Naive B cell (primary cell): Measurements from ENCODE around the gene CTRB1. TPM values are rescaled to one million over a fixed set of nuclear protein-coding genes. Genes with fewer than 3 reads are reported as not detected.
A peak's percentile ranks its signal among the peaks of the same experiment; 100 is the strongest.
"Not testable (repeated sequence)": the region's sequence is repeated elsewhere in the genome, so short reads cannot be mapped to it uniquely, and the experiment has no call there.

Experiments
- ATAC-seq, 2 donors: fragments of 150-1000 bp; cut with Tn5 transposase; 2 replicates each; pipeline ENCODE4 v1.10.0; 2021; ENCODE audit warnings: low read depth in 2 of 2, mild to moderate bottlenecking in 2 of 2, moderate library complexity in 2 of 2
- DNase-seq: peaks from one replicate; pipeline ENCODE4 v3.0.0; 2022
- H3K27ac Mint-ChIP-seq, 6 donors: one replicate each; pipeline ENCODE4 v1.8.0; 2020 to 2022; ENCODE audit warnings: mild to moderate bottlenecking in 6 of 6, mixed read lengths in 6 of 6, moderate library complexity in 5 of 6, inconsistent platforms in 2 of 6
- H3K27me3 Mint-ChIP-seq, 3 donors: one replicate each; pipeline ENCODE4 v1.8.0; 2021 to 2022; ENCODE audit warnings: mixed read lengths in 3 of 3, mild to moderate bottlenecking in 1 of 3
- H3K36me3 Mint-ChIP-seq, 2 donors: one replicate each; pipeline ENCODE4 v1.8.0; 2020 to 2022; ENCODE audit warnings: mixed read lengths in 2 of 2, inconsistent platforms in 1 of 2, mild to moderate bottlenecking in 1 of 2
- H3K4me1 Mint-ChIP-seq, 3 donors: one replicate each; pipeline ENCODE4 v1.8.0; 2020 to 2022; ENCODE audit warnings: mixed read lengths in 3 of 3, inconsistent platforms in 1 of 3, mild to moderate bottlenecking in 1 of 3, moderate library complexity in 1 of 3
- H3K4me3 Mint-ChIP-seq, 8 donors: one replicate each; pipeline ENCODE4 v1.8.0; 2020 to 2022; ENCODE audit warnings: mild to moderate bottlenecking in 8 of 8, mixed read lengths in 8 of 8, moderate library complexity in 8 of 8, inconsistent platforms in 2 of 8
- H3K9me3 Mint-ChIP-seq, 7 donors: one replicate each; pipeline ENCODE4 v1.8.0; 2020 to 2022; ENCODE audit warnings: mixed read lengths in 7 of 7, mild to moderate bottlenecking in 5 of 7, inconsistent platforms in 2 of 7, moderate library complexity in 1 of 7
- polyA plus RNA-seq, 6 donors: library from polyadenylated mRNA; unstranded; fragments of 300-500 nt; fragmentation: Illumina TruSeq; gene quantifications; one replicate each; pipeline ENCODE4 v1.2.3, GENCODE V29; 2021; ENCODE audit warnings: low read depth in 6 of 6

The CTRB1 gene
- polyA plus RNA-seq, 6 donors from 2014 or later, result not detected

DNA sequence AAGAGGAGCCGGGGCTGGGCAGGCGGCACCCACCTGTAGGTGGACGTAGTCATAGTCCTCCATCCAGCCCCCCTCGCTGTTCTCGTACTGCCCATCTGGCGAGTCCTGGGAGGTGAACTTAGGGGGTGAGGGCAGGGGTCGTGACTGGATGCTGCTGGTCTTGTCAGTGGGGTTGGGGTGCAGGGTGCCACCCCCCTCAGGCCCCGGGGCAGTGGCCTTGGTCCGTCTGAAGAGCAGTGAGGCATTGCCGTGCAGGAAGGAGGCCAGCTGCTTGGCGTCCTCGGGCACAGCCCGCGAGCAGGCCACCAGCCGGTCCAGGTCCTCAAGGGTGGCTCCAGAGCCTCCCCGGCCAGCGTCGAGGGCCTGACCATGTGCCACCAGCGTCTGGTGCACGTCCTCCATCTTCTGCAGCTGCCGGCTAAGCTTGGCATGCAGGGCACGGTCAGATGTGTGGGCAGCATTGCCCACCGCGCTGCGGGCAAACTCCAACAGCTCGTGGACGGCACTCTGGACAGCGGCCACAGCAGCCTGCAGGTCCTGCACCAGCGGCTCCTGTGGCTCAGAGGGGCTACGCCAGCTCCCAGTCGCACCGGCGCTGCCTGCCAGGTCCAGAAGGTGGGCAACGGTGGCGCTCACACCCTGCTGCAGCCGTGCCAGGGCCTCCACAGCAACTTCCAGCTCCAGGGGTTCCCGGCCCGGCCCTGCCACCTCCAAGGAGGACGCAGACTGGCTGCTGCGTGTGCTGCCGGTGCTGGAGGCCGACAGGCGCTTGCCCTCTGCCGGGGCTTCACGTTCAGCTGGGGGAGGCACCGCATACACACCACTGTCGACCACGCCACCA, 16.3 kb downstream of the CTRB1 start:
- Mint-ChIP-seq H3K27ac (no peak overlapping the region), H3K27me3 (peaks cover 40 to 79% (median 77%) of the 10 kb centered on the region in 3 donors), H3K4me3 (no peak overlapping the region), H3K36me3 (no peaks in the 10 kb centered on the region), H3K9me3 (no peaks in the 10 kb centered on the region), H3K4me1 (peaks cover 5 to 8% (median 6%) of the 10 kb centered on the region in 3 donors)
- DNase-seq (no peak), ATAC-seq (no peak)

DNA sequence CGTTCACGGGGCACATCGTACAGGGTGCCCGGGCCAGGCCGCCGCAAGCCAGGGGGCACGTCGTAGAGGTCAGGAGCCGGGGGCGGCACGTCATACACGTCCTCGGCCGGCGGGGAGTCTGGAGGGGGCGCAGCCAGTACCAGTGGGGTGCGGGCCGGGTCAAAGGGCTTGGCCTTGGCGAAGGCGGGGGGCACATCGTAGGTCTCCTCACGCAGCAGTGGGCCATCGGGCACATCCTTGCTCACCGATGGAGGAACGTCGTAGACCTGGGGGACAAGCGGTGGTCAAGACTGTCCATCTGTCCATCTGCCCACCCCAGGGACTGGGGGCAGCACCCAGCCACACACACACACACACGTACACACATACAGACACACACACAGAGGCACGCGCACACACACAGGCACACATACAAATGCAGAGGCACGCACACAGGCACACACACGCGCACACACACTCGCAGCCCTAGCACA, 17.0 kb downstream of the CTRB1 start:
- Mint-ChIP-seq H3K36me3 (no peaks in the 10 kb centered on the region), H3K4me3 (no peak overlapping the region), H3K27me3 (peaks cover 40 to 79% (median 78%) of the 10 kb centered on the region in 3 donors), H3K9me3 (no peaks in the 10 kb centered on the region), H3K4me1 (peaks cover 5 to 8% (median 6%) of the 10 kb centered on the region in 3 donors), H3K27ac (peak overlapping the region in 1 of 6 donors; percentile 49)
- DNase-seq, result no peak
- ATAC-seq, result no peak

DNA sequence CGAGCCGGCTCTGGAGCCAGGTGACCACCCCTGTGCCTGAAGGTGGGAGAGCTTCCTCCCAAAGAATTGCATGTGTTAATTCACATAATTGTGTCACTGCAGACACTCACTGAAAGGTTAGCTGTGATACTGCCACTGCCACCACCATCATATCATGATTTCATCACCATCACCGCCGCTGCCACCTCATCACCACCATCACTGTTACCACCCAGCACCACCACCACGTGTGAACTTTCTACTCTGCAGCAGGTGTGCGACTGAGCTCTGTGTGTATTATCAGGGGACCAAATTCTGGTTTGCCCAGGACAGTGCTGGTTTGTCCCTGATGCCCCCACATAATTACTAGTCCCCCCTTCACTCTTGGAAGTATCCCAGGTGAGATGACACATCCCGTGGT, 17.4 kb downstream of the CTRB1 start:
- no peaks in the 10 kb centered on the region for H3K36me3 Mint-ChIP-seq
- ATAC-seq, result no peak
- no peak overlapping the region for H3K4me3 Mint-ChIP-seq
- no peak for DNase-seq
- H3K27ac Mint-ChIP-seq, result peak overlapping the region in 2 of 6 donors; percentile 16 to 49
- no peaks in the 10 kb centered on the region for H3K9me3 Mint-ChIP-seq
- peaks cover 5 to 8% (median 6%) of the 10 kb centered on the region in 3 donors for H3K4me1 Mint-ChIP-seq
- H3K27me3 Mint-ChIP-seq, result peaks cover 42 to 79% (median 78%) of the 10 kb centered on the region in 3 donors

DNA sequence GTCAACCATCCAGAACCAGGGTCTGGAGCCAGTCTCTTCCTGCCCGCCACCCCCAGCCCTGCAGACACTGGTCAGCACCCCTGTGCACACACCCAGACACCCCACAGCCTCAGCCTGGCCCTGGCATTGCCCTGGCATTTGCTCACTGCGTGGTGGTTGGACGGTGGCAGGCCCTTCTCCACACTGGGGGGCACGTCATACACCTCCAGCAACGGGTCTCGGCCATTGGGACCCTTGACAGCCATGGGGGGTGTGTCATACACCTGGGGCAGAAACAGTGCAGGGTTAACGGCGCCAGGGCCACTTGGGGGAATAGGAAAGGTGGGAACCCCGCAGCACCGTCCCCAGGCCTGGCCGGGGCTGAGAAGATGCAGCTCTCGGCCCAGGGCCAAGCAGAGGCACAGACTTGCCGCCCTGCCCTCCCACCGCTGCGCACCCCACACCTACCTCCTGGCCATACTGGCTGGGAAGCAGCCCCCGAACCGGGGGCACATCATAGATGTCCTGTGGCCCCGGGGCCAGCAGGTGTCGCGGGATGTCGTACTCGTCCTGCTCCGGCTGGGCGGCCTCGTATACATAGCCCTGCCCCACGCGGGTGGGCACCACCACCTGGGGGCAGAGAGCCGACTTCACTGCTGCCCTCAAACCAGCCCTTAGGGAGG, 18.1 kb downstream of the CTRB1 start:
- Mint-ChIP-seq H3K4me1 (peaks cover 5 to 8% (median 6%) of the 10 kb centered on the region in 3 donors), H3K4me3 (no peak overlapping the region), H3K9me3 (no peaks in the 10 kb centered on the region), H3K36me3 (no peaks in the 10 kb centered on the region), H3K27ac (no peak overlapping the region), H3K27me3 (peaks cover 38 to 78% (median 77%) of the 10 kb centered on the region in 3 donors)
- ATAC-seq (no peak), DNase-seq (no peak)

DNA sequence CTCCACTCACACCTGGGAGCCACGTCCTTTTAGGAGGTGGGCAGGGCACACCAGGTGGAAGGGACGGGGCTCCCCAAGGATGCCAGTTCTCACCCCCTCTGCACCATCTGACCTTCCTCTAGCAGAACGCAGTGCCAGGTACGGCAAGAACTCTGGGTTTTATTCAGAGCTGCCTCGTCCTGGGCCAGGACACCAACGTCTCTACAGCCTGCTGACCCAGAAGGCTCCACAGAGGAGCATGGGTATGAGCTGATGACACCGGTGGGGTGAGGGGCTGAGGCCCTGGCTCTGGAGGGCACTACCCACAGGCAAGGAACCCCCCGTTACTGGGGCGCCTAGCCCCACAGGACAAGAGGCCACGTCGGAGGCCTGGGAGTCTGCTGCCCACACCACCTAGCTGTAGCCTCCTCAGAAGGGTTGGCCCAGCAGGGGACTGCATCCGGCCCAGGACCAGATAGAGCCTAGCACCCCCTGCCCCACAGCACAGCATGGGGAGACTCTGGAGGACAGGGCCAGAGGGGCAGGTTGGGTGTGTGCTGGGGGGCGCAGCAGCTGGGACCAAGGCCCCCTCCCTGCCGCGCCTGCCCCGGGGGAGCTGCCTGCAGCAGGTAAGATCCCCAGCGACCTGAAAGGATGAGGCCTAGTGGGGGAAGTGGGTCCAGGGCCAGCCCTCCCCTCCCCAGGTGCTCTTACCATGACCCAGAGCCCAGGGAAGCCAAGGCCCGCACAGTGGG, 18.8 kb downstream of the CTRB1 start:
- Mint-ChIP-seq H3K36me3 (no peaks in the 10 kb centered on the region), H3K4me3 (no peak overlapping the region), H3K4me1 (peaks cover 5 to 8% (median 6%) of the 10 kb centered on the region in 3 donors), H3K27ac (no peak overlapping the region), H3K27me3 (peaks cover 39 to 84% (median 83%) of the 10 kb centered on the region in 3 donors), H3K9me3 (no peaks in the 10 kb centered on the region)
- ATAC-seq (no peak), DNase-seq (no peak)

DNA sequence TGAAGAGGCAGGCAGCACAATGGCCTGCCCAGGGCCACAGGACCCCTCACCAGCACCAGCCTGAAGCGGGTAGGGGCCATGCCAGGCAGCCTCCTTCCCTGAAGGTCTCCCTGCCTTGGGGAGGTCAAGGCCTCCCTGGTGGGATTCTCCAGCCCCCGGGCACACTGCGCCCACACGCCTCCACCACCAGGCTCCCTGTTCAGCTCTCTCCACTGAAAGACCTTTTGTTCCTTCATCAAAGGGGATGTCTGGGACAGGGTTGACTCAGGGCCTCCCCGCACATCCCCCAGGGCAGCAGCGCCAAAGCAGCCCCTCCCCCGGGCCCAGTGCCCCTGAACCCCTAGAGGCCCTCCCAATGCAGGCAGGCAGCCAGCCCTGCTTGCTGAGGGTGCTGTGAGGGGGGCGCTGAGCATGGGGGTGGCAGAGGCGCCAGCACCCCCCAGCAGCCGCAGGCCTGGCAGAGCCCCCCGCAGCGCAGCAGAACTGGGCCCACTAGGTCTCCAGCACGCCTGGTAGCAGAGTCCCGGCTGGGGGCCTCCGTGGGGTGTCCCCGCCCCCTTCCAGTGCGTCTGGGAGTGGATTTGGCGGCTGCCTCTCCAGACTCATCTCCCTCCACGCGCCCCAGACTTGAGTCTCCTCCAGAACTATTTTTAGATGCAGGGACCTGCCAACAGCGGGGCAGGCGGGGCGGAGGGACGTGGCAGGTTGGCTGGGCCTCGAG, 19.5 kb downstream of the CTRB1 start:
- no peak overlapping the region for H3K27ac Mint-ChIP-seq
- peaks cover 42 to 85% (median 83%) of the 10 kb centered on the region in 3 donors for H3K27me3 Mint-ChIP-seq
- DNase-seq (no peak), ATAC-seq (no peak)
- H3K36me3 Mint-ChIP-seq, result no peaks in the 10 kb centered on the region
- no peaks in the 10 kb centered on the region for H3K9me3 Mint-ChIP-seq
- H3K4me3 Mint-ChIP-seq, result no peak overlapping the region
- peaks cover 5 to 8% (median 6%) of the 10 kb centered on the region in 3 donors for H3K4me1 Mint-ChIP-seq

DNA sequence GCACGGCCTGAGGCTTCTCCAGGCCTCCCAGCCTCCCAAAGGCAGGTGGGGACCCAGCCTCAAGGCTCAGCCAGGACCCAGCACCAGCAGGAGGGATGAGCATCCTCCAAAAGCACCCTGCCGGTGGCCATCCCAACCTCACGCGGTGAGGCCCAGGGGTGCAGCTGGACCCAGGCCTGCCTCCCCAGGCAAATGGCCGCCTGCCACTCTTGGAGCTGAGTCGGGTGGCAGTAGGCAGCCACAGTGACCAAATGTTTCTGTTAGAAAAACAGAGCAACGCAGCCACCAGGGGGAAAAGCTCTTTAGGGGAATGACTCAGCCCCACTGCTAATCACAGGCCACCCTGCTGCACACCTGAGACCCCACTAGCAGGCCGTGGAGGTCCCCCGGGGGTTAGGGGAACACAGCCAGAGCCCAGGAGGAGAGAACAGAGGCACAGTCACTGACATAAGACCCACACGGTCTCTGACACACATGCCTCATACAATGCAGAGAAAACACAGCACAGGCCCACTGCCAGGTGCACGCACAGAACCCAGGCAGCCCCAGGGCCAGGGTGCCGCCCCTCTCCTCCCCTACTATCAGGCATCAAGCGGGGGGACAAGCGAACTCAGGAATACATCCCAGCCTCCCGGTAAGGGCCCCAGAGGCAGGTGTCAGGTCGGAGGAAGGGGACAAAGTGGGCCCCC, 20.2 kb downstream of the CTRB1 start:
- no peaks in the 10 kb centered on the region for H3K9me3 Mint-ChIP-seq
- H3K4me3 Mint-ChIP-seq, result no peak overlapping the region
- no peaks in the 10 kb centered on the region for H3K36me3 Mint-ChIP-seq
- H3K27me3 Mint-ChIP-seq, result peaks cover 46 to 88% (median 85%) of the 10 kb centered on the region in 3 donors
- peaks cover 3 to 8% (median 6%) of the 10 kb centered on the region in 3 donors for H3K4me1 Mint-ChIP-seq
- DNase-seq (no peak), ATAC-seq (no peak)
- no peak overlapping the region for H3K27ac Mint-ChIP-seq

DNA sequence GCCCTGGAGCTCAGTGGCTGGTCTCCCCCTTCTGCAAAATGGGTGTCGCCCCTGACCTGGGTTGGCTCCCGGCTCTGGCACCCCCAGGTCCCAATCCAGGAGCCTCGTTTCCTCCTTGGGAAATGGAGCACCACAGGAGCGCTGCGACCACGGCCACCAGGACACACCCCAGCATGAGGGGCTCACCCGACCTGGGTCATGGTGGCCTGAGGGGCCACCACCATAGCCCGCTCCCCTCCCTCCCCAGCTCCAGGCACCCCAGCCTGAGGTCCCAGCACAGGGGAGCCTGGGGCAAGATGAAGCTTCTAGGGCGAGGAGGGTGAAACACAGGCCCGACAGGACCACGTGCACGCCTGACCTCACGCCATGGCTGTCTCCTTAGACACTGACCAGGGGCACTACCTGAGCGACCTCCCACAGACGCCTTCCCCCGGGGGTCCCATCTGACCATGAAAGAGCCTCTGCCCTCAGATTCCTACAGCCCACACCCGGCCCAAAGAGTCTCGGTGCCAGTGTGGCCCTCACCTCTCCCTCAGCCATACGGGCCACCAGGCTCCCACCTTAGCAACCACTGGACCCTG, 20.8 kb downstream of the CTRB1 start:
- Mint-ChIP-seq H3K4me3 (peak overlapping the region in 1 of 8 donors; percentile 75), H3K9me3 (no peaks in the 10 kb centered on the region), H3K36me3 (no peaks in the 10 kb centered on the region), H3K4me1 (peaks cover 5 to 12% (median 11%) of the 10 kb centered on the region in 3 donors), H3K27me3 (peaks cover 51 to 88% (median 85%) of the 10 kb centered on the region in 3 donors), H3K27ac (no peak overlapping the region)
- no peak for DNase-seq
- ATAC-seq, result no peak

DNA sequence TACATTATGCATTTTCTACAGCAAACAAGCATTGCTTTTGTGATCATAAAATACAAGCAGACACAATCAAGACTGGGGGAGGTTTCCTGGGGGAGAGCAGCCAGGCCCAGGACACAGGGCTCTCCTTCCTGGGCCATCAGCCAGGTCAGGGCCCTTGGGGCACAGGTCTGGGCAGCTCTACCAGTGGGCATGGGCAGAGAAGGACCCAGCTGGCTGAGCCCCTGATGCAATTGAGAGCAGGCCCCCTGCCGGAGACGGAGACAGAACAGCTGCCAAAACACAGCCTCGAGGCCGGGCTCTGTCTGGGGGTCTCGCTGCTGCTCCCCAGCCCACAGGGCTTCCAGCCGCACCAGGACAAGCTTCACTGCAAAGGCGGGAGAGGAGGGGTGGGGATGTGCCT, 21.8 kb downstream of the CTRB1 start:
- not testable (repeated sequence) for H3K36me3 Mint-ChIP-seq, H3K9me3 Mint-ChIP-seq, ATAC-seq, DNase-seq, H3K4me3 Mint-ChIP-seq, H3K27ac Mint-ChIP-seq
- Mint-ChIP-seq H3K27me3 (peaks cover 57 to 90% (median 88%) of the 10 kb centered on the region in 3 donors), H3K4me1 (peaks cover 8 to 17% (median 16%) of the 10 kb centered on the region in 3 donors)

DNA sequence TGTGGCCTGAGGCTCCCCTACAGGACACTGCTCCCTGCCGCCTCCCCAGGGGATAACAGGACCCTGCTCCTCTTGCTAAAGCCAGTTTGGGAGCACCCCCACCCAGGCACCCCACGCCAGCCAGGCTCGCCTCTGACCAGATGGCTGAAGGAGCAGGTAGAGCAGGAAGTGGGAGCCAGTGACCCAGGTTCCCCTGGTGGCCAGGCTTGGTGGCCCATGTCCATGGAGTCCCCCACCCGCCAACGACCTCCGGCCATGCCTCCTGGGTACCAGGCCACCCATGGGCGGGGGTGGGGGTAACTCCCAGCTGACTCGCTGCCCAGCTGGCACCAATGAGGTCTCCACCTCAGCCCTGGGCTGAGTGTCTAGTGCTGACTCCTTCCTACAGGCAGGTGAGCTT, 22.6 kb downstream of the CTRB1 start:
- Mint-ChIP-seq H3K27ac (no peak overlapping the region), H3K4me3 (no peak overlapping the region), H3K36me3 (no peaks in the 10 kb centered on the region), H3K4me1 (peaks cover 8 to 17% (median 15%) of the 10 kb centered on the region in 3 donors), H3K9me3 (no peaks in the 10 kb centered on the region), H3K27me3 (peaks cover 58 to 90% (median 88%) of the 10 kb centered on the region in 3 donors)
- no peak for DNase-seq
- no peak for ATAC-seq

DNA sequence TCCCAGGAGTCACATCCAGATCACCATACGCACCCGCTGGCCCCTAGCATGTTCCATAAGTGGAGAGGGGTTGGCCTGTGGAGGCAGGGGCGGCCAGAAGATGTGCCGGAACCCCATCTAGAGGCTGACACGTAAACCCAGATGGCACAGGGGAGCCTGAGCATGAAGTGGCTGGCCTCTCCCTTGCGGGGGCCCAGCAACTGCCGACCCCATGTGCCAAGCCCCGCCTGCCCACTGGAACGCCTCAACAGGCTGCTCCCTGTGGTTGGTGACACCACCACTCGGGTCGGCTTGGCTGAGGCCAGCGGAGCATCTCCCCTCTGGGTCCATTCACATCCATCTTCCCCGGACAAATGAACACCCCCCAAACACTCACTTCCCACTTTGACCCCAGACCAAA, 23.2 kb downstream of the CTRB1 start:
- Mint-ChIP-seq H3K27ac (no peak overlapping the region), H3K27me3 (peaks cover 64 to 93% (median 90%) of the 10 kb centered on the region in 3 donors)
- no peak for ATAC-seq

More for the DNA sequence above, 23.2 kb downstream of the CTRB1 start:
- no peak for DNase-seq
- H3K36me3 Mint-ChIP-seq, result no peaks in the 10 kb centered on the region
- peaks cover 10 to 18% (median 17%) of the 10 kb centered on the region in 3 donors for H3K4me1 Mint-ChIP-seq
- no peak overlapping the region for H3K4me3 Mint-ChIP-seq
- H3K9me3 Mint-ChIP-seq, result peaks cover 0 to 1% (median 0%) of the 10 kb centered on the region in 7 donors
